ENCODE results near the gene DSCAM.
A peak's percentile ranks its signal among the peaks of the same experiment; 100 is the strongest.

Gene DSCAM

GRCh38 chr21:40845441-40845995 lies 1.4 kb downstream of the DSCAM start:
- no peaks in the 10 kb centered on the region for H3K9me3 Mint-ChIP-seq
- peaks cover 54% of the 10 kb centered on the region for H3K27me3 Mint-ChIP-seq
- H3K4me1 Mint-ChIP-seq, result no peaks in the 10 kb centered on the region
- H3K4me3 Mint-ChIP-seq, result no peak overlapping the region
- no peak for DNase-seq
- no peak for ATAC-seq
- H3K27ac Mint-ChIP-seq, result no peak overlapping the region
- H3K36me3 Mint-ChIP-seq (ENCODE audit: low read depth), result no peaks in the 10 kb centered on the region

GRCh38 chr21:40844935-40845334 lies 2.0 kb downstream of the DSCAM start:
- Mint-ChIP-seq H3K27ac (no peak overlapping the region), H3K9me3 (no peaks in the 10 kb centered on the region), H3K36me3 (ENCODE audit: low read depth) (no peaks in the 10 kb centered on the region), H3K27me3 (peaks cover 60% of the 10 kb centered on the region), H3K4me3 (no peak overlapping the region), H3K4me1 (no peaks in the 10 kb centered on the region)
- ATAC-seq (no peak), DNase-seq (no peak)

GRCh38 chr21:40842197-40842552 lies 4.8 kb downstream of the DSCAM start:
- Mint-ChIP-seq H3K9me3 (no peaks in the 10 kb centered on the region), H3K36me3 (ENCODE audit: low read depth) (no peaks in the 10 kb centered on the region), H3K4me3 (no peak overlapping the region), H3K27ac (no peak overlapping the region), H3K4me1 (no peaks in the 10 kb centered on the region), H3K27me3 (peaks cover 52% of the 10 kb centered on the region)
- DNase-seq (no peak), ATAC-seq (no peak)

- Mint-ChIP-seq H3K27ac (no peak overlapping the region), H3K36me3 (ENCODE audit: low read depth) (no peaks in the 10 kb centered on the region), H3K4me1 (no peaks in the 10 kb centered on the region), H3K9me3 (no peaks in the 10 kb centered on the region), H3K4me3 (no peak overlapping the region), H3K27me3 (peaks cover 50% of the 10 kb centered on the region)
- no peak for ATAC-seq
- DNase-seq, result no peak
Observed at GRCh38 chr21:40841524-40842196, 5.3 kb downstream of the DSCAM start.

GRCh38 chr21:40840401-40841125 lies 6.4 kb downstream of the DSCAM start:
- DNase-seq, result no peak
- Mint-ChIP-seq H3K36me3 (ENCODE audit: low read depth) (no peaks in the 10 kb centered on the region), H3K4me3 (no peak overlapping the region), H3K4me1 (no peaks in the 10 kb centered on the region), H3K9me3 (no peaks in the 10 kb centered on the region), H3K27ac (no peak overlapping the region), H3K27me3 (peaks cover 43% of the 10 kb centered on the region)
- ATAC-seq, result no peak

- H3K4me3 Mint-ChIP-seq, result no peak overlapping the region
- peaks cover 33% of the 10 kb centered on the region for H3K27me3 Mint-ChIP-seq
- ATAC-seq, result no peak
Observed at GRCh38 chr21:40839521-40839920, 7.4 kb downstream of the DSCAM start.

GRCh38 chr21:40837456-40837855 lies 9.5 kb downstream of the DSCAM start:
- DNase-seq (no peak), ATAC-seq (no peak)
- Mint-ChIP-seq H3K27ac (no peak overlapping the region), H3K36me3 (ENCODE audit: low read depth) (no peaks in the 10 kb centered on the region), H3K4me1 (no peaks in the 10 kb centered on the region), H3K27me3 (peaks cover 27% of the 10 kb centered on the region), H3K4me3 (no peak overlapping the region), H3K9me3 (no peaks in the 10 kb centered on the region)

More at GRCh38 chr21:40839521-40839920, 7.4 kb downstream of the DSCAM start:
- Mint-ChIP-seq H3K36me3 (ENCODE audit: low read depth) (no peaks in the 10 kb centered on the region), H3K27ac (no peak overlapping the region), H3K4me1 (no peaks in the 10 kb centered on the region), H3K9me3 (no peaks in the 10 kb centered on the region)
- no peak for DNase-seq

- Mint-ChIP-seq H3K4me1 (no peaks in the 10 kb centered on the region), H3K27me3 (peaks cover 7% of the 10 kb centered on the region)
Observed at GRCh38 chr21:40835184-40835694, 11.7 kb downstream of the DSCAM start.

GRCh38 chr21:40833184-40833583 lies 13.8 kb downstream of the DSCAM start:
- H3K9me3 Mint-ChIP-seq, result no peaks in the 10 kb centered on the region
- peaks cover 4% of the 10 kb centered on the region for H3K27me3 Mint-ChIP-seq
- DNase-seq (no peak), ATAC-seq (no peak)
- H3K4me1 Mint-ChIP-seq, result no peaks in the 10 kb centered on the region
- H3K36me3 Mint-ChIP-seq (ENCODE audit: low read depth), result no peaks in the 10 kb centered on the region
- H3K4me3 Mint-ChIP-seq, result no peak overlapping the region
- H3K27ac Mint-ChIP-seq, result no peak overlapping the region

More at GRCh38 chr21:40835184-40835694, 11.7 kb downstream of the DSCAM start:
- Mint-ChIP-seq H3K4me3 (no peak overlapping the region), H3K36me3 (ENCODE audit: low read depth) (no peaks in the 10 kb centered on the region), H3K27ac (no peak overlapping the region), H3K9me3 (no peaks in the 10 kb centered on the region)
- ATAC-seq (no peak), DNase-seq (no peak)

- Mint-ChIP-seq H3K27ac (no peak overlapping the region), H3K27me3 (peaks cover 2% of the 10 kb centered on the region), H3K9me3 (no peaks in the 10 kb centered on the region), H3K4me3 (no peak overlapping the region), H3K36me3 (ENCODE audit: low read depth) (no peaks in the 10 kb centered on the region), H3K4me1 (no peaks in the 10 kb centered on the region)
- DNase-seq, result no peak
- no peak for ATAC-seq
Observed at GRCh38 chr21:40832316-40832715, 14.6 kb downstream of the DSCAM start.

- H3K9me3 Mint-ChIP-seq, result no peaks in the 10 kb centered on the region
- H3K27me3 Mint-ChIP-seq, result peaks cover 2% of the 10 kb centered on the region
- no peaks in the 10 kb centered on the region for H3K4me1 Mint-ChIP-seq
- H3K27ac Mint-ChIP-seq, result no peak overlapping the region
- H3K36me3 Mint-ChIP-seq (ENCODE audit: low read depth), result no peaks in the 10 kb centered on the region
- ATAC-seq, result no peak
- no peak overlapping the region for H3K4me3 Mint-ChIP-seq
- DNase-seq, result no peak
Observed at GRCh38 chr21:40830836-40831235, 16.1 kb downstream of the DSCAM start.

GRCh38 chr21:40829791-40830190 lies 17.2 kb downstream of the DSCAM start:
- no peak for ATAC-seq
- Mint-ChIP-seq H3K27ac (no peak overlapping the region), H3K4me3 (no peak overlapping the region), H3K4me1 (no peaks in the 10 kb centered on the region), H3K9me3 (no peaks in the 10 kb centered on the region), H3K36me3 (ENCODE audit: low read depth) (no peaks in the 10 kb centered on the region), H3K27me3 (peaks cover 2% of the 10 kb centered on the region)
- DNase-seq, result no peak

GRCh38 chr21:40829308-40829707 lies 17.6 kb downstream of the DSCAM start:
- ATAC-seq, result peak; percentile 49
- Mint-ChIP-seq H3K27ac (peak overlapping the region; percentile 13), H3K9me3 (no peaks in the 10 kb centered on the region), H3K27me3 (peaks cover 2% of the 10 kb centered on the region), H3K4me3 (no peak overlapping the region), H3K4me1 (no peaks in the 10 kb centered on the region), H3K36me3 (ENCODE audit: low read depth) (no peaks in the 10 kb centered on the region)
- DNase-seq, result no peak

GRCh38 chr21:40827509-40827908 lies 19.4 kb downstream of the DSCAM start:
- Mint-ChIP-seq H3K4me3 (no peak overlapping the region), H3K27ac (no peak overlapping the region), H3K9me3 (no peaks in the 10 kb centered on the region), H3K27me3 (peaks cover 2% of the 10 kb centered on the region), H3K4me1 (no peaks in the 10 kb centered on the region), H3K36me3 (ENCODE audit: low read depth) (no peaks in the 10 kb centered on the region)
- DNase-seq (no peak), ATAC-seq (no peak)

All from activated naive CD8-positive, alpha-beta T cell treated with anti-CD3 and anti-CD28 coated beads, Interleukin-2, amount 50 U/mL, for 24 hours (primary cell).